HG03139 (cell line): ENCODE data around the gene USP10.

Experiments
- ATAC-seq: cut with Tn5 transposase; IDR thresholded peaks from one replicate; pipeline ENCODE4 v1.9.1; 2021; ENCODE audit not compliant: unreplicated experiment

USP10 gene

DNA sequence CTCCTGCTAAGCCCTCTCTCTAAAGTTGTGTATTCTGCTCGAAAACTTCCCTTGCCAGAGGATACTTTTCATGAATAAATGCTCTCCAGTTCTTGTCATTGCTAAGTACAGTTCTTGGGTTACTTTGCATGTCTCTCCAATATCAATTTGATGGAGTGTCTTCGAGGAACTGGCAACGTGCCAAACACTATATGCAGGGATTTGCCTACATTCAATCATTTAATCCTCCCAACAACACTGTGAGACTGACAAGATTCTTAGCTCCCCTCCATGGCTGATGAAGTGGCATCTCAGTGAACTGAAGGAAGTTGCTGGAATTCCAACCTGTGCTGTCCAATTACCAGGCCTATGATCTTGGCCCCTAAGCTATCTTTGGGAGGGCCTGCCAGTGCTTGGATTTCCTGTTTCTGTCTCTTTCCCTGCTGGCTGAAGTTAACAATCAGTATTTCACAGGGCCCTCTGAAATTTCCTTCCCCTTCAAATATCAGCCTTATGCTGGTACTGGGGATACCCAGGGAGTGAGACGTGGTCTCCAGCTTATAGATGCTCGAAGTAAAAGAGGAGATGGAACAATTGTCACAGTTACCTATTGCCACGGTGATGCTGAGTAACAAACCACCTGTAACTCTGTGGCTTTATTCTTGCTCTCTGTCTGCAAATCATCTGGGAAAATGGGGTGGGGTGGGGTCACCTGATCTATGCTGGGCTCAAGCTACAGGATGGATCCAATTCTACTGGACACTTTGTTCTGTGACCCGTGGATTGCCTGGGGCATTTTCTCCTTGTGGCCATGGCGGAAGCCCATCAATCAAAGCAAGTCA is 100.6 kb downstream of the USP10 start:
- no peak for ATAC-seq

DNA sequence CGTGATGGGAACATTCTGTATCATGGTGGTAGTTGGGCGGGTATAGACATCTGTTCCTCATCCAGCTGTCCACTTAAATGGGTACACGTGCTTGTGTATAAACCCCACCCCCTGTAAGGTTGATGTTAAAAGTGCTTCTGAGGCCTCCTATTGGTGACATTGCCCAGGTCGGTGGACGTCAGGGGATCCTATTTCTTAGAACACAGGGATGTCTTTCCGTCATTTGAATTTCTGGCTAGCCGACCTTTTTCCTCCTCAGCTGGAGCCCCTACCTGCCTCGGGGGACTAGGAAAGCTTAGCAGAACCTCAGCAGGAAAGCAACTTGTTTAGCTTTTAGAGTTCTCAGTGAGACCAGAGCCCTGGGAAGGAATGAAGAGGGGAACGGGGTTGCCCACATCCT is 103.3 kb downstream of the USP10 start:
- ATAC-seq, result no peak

DNA sequence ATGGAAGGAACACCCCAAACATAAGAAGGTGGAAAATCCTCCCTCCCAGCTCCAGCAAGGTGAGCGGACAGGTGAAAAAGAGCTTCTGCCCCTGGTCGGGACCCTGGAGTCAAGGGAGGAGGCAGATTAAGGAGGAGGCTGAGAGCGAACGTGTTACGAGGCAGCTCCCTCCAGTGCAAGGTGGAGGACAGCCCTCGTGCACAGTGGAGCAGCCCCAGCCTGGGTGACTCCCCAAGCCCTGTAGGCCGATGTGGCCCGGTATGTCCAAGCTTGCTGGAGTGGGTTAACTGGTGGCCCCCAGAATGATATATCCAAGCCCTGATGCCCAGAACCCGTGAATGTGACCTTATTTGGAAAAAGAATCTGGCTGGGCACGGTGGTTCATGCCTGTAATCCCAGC is 104.5 kb downstream of the USP10 start:
- ATAC-seq, result no peak

DNA sequence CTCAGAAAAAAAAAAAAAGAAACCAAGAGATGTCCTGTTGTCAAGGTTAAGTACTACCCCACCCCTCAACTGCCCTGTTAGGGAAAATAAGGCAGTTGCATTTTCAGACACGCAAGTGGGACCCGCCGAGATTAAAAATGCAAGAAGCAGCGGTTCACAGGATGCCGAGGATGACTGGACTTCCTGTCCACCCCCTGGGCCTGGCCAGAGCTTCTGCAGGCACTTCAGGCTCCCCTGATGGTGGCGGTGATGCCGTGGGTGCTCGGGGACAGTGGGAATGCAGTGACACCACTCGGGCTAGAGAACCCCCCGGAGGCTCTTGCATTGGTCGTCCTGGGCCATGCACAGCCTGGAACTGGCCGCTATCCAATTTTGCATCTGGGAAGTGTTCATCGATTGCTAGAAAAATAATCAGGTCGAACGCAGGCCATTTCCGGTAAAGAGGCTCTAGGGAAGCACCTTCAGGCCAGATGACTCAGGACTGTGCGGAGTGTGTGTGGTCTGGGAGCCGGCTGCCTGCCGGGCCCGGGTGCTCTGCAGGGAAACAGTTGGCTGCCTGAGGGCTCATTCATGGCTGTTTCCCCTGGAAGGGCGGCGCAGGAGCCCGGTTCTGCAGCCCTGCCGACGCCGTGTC is 106.6 kb downstream of the USP10 start:
- no peak for ATAC-seq

DNA sequence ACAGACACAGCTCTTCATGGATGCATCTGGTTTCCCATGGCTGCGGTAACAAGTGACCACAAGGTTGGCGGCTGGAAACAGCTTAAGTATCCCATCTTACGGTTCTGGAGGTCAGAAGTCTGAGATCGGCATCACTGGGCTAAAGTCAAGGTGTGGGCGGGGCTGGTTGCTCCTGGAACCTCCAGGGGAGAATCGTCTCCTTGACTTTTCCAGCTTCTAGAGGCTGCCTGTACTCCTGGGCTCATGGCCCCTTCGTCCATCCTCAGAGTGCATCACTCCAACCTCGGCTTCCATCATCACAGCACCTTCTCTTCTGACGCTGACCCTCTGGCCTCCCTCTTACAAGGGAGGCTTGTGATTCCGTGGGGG is 107.1 kb downstream of the USP10 start:
- ATAC-seq, result no peak

DNA sequence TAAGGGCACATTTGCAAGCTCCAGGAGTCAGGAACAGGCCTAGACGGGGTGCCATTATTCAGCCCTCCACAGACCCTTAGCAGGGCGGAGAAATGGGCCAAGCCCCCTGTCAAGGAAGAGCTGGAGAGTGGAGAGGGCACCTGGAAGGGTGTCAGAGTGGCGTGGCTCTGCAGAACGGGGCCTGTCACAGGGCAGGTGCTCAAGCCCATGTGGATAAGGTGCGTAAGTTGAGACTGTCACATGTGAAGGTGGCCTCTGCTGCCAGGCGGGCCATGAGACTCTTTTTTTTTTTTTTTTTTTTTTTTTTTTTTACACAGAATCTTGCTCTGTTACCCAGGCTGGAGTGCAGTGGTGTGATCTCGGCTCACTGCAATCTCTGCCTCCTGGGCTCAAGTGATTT is 108.0 kb downstream of the USP10 start:
- no peak for ATAC-seq

DNA sequence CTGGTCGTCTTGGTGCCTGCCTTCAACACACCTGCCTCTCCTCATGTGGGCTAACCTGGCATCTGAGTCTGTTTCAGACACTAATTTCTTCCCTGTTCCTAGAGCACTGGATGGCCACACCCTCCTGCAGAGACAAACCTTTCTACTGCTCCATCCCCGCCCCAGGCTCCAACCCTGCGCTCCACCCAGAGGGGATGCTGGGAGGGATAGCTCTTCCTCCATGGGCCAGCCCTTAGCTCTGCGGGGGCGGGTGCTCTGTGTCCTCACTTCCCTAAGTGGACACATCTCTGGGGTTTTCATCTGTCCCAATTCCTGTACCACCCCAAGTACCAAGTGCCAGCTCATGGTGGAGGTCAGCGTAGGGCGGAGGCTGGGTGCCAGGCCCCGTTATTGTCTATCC is 109.0 kb downstream of the USP10 start:
- ATAC-seq, result no peak

DNA sequence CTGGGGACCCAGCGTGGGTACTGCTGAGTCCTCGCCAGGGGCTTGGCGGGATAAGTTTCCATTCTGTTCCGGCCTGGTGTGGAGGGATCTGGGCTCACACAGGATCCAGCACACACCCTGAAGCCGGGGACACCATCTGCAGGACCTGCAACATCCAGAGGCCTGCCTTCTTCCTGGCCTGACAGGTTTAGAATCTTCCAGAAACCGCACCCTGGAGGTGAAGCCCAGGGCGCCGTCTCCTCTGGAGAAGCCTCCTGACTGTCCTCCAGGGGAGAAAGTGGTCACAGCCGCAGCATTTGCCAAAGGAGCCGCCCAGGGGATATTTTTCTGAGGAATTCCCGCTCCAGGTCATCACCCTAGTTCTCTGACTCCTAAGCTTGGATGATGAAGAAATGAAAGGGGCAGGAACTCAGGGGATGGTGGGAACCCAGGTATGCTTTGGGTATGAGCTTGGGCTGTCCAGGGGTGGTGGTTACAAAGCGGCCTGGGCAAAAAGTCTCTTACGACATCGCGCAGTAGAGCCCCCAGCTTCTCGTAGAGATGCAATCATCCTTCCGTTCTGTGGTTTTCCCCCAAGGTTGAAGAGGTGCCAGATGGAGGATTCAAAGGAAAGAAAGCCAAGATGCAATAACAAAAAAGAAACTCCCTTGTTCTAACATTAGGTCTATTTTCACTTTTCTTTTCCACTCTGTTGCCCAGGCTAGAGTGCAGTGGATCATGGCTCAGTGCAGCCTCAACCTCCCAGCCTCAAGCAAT is 110.9 kb downstream of the USP10 start:
- ATAC-seq, result no peak

DNA sequence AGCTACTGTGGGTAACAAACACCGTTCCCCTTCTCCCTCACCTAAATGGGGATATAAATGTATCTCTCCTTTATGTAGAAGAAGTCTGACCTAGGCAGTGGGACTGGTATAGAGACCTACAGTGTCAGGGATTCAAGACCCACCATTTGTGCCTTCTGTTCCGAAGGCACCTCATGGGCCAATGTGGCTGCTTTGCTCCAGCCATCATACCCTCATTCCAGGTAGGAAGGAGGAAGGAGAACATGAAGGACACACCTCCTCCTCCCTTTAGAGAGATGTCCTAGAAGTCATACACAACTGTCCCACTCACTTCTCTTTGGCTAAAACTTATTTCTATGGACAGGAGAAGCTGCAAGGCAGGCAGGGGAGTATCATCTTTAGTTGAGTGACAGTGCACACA is 111.7 kb downstream of the USP10 start:
- ATAC-seq, result no peak

DNA sequence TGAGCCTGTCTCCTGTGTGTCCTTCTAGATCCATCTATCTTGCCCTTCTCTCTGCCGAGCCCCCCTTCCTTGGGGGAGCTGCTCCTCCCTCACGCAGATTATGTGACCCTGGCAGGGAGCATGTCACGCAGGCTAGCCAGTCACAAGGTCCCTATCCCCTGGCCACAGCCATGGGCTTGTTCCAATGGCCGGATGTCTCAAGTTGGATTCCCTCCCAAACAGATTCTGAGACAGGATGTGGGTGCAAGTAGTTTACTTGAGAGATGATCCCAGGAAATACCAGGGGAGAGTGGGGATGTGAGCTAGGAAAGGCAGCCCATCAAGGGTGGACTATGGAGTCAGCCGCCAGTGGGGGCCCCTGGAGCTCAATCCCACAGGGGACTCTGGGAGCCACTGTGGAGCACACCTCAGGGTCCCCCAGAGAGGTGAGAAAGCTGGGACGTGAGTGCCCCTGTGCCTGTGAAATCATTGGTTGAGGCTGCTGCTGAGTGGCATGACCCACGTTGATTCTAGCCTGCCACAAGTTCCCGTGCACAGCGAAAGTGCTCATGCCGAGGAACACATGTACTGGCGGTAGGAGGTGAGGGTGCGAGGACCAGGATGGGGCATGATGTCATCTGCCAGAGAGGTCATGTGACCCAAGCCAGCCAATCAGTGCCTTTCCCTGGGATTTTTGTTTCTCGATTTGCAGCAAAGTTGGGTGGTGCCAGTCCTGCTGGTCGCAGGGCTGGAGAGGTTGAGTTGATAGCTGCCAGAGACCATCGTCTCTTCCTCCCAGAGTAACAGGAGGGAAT is 113.5 kb downstream of the USP10 start:
- ATAC-seq, result no peak

DNA sequence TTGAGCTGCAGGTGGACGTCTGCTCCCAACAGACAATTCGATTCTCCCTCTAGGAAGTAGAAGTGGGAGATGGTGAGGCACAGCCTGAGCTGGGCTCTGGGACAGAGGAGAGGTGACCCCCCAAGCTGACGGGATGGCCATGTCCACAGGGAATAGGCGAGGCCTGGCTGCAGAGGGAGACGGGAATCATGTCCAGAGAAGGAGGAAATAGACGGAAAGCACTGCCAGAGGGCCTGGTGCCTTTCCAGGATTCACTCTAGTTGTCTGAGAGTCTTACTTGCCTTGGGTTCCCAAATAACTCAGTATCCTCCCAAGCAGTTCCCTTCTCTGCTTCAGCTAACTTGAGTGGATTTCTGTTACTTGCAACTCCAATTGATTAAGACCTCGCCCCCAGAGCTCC is 115.7 kb downstream of the USP10 start:
- no peak for ATAC-seq

DNA sequence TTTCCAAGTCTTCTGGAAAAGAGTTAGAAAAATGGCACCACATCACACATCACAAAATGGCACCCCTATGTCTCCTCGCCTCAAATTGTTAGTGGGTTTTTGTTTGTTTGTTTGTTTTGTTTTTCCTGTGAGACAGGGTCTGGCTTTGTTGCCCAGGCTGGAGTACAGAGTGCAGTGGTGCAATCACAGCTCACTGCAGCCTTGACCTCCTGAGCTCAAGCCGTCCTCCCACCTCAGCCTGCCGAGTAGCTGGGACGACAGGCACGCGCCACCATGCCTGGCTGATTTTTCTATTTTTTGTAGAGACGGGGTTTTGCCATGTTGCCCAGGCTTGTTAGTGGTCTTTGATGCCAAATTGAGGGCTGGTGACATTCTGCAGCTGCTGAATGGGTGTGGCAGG is 116.2 kb downstream of the USP10 start:
- no peak for ATAC-seq

DNA sequence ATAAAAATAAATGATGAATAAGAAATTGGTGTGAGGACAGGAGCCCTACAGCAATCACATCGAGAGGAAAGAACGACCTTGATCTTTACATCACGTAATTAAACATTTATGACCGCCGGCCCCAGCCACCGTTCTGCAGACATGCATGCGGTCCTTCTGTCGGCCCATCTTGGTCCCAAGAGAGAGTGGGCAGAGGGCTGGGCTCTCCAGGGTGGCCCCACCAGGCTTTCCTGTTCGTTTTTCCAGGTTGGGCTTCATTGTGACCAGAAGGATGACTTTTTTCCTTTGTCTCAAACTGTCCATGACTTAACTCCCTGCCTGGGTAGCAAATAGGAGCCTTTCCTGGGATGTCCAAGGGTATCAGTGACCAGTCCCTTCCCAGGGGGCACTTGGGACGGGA is 116.7 kb downstream of the USP10 start:
- ATAC-seq, result no peak

DNA sequence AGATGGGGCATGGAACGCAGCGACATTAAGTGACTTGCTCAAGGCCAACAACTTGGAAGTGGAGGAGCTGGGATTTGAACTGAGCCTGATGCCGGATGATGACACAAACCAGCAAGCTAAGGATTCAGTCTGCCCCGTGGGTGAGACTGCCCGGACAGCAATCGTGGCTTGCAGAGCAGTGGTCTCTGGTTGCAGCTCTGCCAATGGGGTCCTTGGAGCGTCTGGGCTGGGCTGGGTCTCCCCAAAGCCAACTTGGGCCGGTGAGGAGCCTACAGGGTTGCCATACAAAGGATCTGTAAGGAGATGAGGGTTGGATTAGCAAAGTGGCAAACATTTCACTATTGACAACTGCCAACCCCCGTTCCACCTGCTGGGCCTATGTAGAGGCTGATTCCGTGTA is 117.4 kb downstream of the USP10 start:
- ATAC-seq, result no peak

DNA sequence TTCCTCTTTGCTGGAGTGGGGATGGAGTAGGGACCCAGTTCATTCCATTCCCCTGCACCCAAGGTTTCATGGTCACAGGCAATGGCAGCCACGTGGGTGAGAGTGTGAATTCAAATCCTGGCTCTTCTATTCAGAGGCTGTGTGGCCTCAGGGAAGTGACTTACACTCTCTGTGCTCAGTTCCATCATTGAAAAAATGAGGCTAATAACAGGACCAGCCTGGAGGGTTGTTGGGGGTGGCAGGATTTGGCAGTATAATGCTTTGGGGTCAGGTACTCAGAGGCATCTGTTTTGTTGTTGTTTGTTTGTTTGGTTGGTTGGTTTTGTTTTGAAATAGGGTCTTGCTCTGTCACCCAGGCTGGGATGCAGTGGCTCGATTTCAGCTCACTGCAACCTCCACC is 117.8 kb downstream of the USP10 start:
- ATAC-seq, result no peak

DNA sequence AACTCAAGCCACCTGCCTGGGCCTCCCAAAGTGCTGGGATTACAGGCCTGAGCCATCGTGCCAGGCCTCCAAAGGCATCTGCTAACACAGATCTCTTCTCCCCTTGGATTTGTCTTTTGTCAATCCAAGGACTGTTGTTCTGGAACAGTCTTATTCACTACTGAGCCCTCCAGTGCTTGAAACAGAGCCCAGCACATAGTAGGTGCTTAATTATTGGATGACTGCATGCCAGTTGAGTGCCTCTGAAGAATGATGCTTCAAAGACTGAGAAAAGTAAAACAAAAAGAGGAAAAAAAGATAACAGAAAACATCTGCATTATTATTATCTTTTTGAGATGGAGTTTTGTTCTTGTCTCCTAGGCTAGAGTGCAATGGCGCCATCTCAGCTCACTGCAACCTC is 118.3 kb downstream of the USP10 start:
- ATAC-seq, result no peak

DNA sequence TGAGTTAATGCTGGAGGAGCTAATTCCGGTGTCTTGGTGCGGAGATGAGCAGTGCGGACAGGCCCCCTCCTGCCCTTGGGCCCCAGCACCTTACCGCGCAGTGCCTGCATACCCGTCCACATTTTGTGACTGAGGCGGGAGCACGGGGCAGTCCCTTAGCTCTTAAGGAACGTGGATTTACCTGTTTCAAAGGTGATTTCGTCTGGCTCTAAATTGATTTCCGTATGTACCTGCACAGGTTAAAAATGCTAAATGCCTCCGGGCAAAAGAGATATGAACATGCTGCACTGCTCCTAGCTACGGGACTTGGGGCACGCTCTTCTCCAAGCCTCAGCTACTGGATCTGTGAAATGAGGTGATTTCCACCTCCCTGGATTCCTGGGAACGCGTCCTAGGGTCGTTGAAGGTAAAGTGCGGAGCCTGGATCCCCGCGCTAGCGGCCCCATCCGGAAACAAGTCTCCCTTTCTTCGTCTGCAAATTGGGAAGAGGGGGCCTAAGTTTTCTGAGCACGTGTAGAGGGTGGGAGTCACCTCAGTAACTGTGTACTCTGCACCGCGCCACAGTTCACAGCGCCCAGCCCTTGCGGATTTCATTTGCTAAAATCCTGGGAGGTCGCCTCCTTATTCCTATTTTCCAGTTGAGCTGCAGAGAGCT is 119.3 kb downstream of the USP10 start:
- ATAC-seq, result no peak

DNA sequence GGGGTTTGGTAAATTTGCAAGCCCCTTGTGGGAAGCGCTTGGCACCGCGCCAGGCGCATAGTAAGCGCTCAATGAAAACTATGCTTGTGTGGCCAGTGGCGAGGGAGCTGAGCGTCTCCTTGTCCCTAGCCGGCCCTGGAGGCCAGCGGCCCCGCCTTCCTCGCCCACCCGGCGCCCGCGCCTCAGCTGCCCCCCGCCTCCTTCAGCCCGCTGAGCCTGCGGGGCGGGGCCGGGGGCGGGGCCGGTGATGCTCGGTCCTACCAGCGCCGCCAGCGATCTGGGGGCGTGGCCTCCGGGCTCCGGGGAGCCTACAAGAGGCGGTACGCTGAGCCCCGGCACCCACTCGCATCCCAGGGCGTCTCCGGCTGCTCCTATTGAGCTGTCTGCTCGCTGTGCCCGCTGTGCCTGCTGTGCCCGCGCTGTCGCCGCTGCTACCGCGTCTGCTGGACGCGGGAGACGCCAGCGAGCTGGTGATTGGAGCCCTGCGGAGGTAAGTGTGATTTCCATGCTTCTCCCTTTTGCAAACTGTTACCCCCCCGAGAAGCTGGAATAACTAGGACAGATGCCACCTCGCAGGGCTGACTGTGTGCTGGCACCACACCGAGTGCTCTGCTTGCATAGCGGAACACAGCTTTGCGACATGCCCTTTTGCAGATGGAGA is 120.0 kb downstream of the USP10 start, which contains the start of gene CRISPLD2:
TSS of gene CRISPLD2 (plus strand) at position 342 of the 661 bp plus-strand sequence. CDS start 18,511 bp downstream, outside the sequence.
- ATAC-seq, result peak; percentile 50

DNA sequence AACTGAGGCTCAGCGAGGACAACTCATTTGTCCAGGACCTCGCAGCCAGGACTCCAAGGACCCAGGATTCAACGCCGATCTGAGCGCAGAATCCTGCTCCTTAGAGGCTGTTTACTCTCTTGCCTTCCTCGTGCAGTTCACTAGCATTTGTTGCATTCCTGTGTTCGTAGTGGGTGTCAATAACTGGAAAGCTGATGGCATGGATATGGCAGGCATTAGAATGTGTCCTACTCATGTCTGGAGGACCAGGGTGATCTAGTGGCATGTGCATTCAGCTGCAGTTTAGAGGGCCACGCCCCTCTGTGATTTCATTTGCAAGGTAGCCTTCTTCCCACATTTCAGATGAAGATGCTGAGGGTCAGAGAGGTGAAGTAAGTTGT is 120.5 kb downstream of the USP10 start:
- no peak for ATAC-seq

DNA sequence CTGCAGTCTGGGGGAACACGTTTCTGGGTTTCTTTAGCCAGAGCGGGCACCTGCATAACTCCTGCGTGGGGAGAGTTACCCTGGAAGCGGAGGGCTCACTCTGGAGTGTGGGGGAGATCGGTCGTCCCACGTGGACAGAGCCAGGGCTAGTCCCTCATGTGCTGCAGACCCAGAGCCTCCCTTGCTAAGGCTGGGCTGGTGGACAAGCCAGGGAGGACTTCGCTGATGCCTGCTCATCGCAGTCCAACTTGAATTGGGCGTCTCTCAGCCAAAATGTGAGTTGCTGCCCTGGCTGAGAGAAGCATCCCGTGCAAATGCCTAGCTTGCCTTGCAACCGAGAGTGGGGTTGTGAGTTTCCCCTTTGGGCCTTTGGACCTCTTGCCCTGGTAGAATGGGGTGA is 121.0 kb downstream of the USP10 start:
- no peak for ATAC-seq
